GM12891 (cell line): ENCODE data around the gene KCNH1.

Experiments used
- POLR2A ChIP-seq: IDR thresholded peaks from 2 replicates; pipeline ENCODE4 v1.6.1; 2011; ENCODE audit warnings: low read depth, low read length, control low read depth
- POLR2AphosphoS5 ChIP-seq: IDR thresholded peaks from 2 replicates; pipeline ENCODE4 v1.6.1; 2011; ENCODE audit warnings: low read depth, low read length, control low read depth
- TAF1 ChIP-seq: IDR thresholded peaks from 2 replicates; pipeline ENCODE4 v1.6.1; 2011; ENCODE audit warnings: low read depth, low read length, control low read depth

DNA sequence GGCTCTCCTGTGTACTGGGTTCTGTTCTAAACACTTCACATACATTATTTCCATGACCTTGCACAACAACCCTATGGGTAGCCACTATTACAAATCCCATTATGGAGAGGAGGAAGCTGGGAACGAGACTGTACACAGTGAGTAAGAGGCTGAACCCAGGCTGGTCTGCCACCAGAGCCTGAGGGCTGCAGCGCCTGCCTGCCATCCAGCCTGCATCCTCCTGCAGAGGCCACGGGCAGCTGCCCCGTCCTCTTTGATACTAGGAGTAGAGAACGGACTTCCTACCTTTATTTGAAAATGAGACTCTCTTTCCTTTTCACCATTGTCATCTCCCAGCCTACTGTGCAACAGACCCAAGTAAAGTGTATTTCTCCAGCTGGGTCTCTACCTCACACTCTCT lies 435.3 kb downstream of the KCNH1 start:
- TF ChIP-seq POLR2AphosphoS5 (no peak), POLR2A (no peak), TAF1 (no peak)
